ENCODE results near the gene CPEB3.
"Not testable (repeated sequence)": the region's sequence is repeated elsewhere in the genome, so short reads cannot be mapped to it uniquely, and the experiment has no call there.

Gene CPEB3

GRCh38 chr10:92038949-92039348 is 251.9 kb downstream of the CPEB3 start:
- H3K79me2 ChIP-seq (ENCODE audit: control insufficient read depth, insufficient read depth, low read length, unreplicated experiment) = no peaks in the 10 kb centered on the region
- H2AFZ ChIP-seq (ENCODE audit: low read length, unreplicated experiment) = no peak overlapping the region
- no peak overlapping the region for H3K27ac ChIP-seq (ENCODE audit: low read depth, low read length)
- H3K4me1 ChIP-seq (ENCODE audit: control insufficient read depth, insufficient read depth, low read length, unreplicated experiment) = no peaks in the 10 kb centered on the region
- H3K27me3 ChIP-seq (ENCODE audit: insufficient read depth, low read length) = no peaks in the 10 kb centered on the region
- H3K36me3 ChIP-seq (ENCODE audit: insufficient read depth, low read length) = no peaks in the 10 kb centered on the region
- H3K4me3 ChIP-seq (ENCODE audit: low read depth, low read length) = no peak overlapping the region

GRCh38 chr10:92033070-92033469 is 257.8 kb downstream of the CPEB3 start:
- H3K4me1 ChIP-seq (ENCODE audit: control insufficient read depth, insufficient read depth, low read length, unreplicated experiment); H3K27me3 ChIP-seq (ENCODE audit: insufficient read depth, low read length); H3K27ac ChIP-seq (ENCODE audit: low read depth, low read length); H3K79me2 ChIP-seq (ENCODE audit: control insufficient read depth, insufficient read depth, low read length, unreplicated experiment); H3K4me3 ChIP-seq (ENCODE audit: low read depth, low read length); H2AFZ ChIP-seq (ENCODE audit: low read length, unreplicated experiment): not testable (repeated sequence)
- H3K36me3 ChIP-seq (ENCODE audit: insufficient read depth, low read length) = peaks cover 32% of the 10 kb centered on the region

- Histone ChIP-seq H3K27me3 (ENCODE audit: insufficient read depth, low read length) (no peaks in the 10 kb centered on the region), H2AFZ (ENCODE audit: low read length, unreplicated experiment) (no peak overlapping the region), H3K4me1 (ENCODE audit: control insufficient read depth, insufficient read depth, low read length, unreplicated experiment) (no peaks in the 10 kb centered on the region), H3K36me3 (ENCODE audit: insufficient read depth, low read length) (peaks cover 36% of the 10 kb centered on the region), H3K79me2 (ENCODE audit: control insufficient read depth, insufficient read depth, low read length, unreplicated experiment) (no peaks in the 10 kb centered on the region), H3K27ac (ENCODE audit: low read depth, low read length) (no peak overlapping the region), H3K4me3 (ENCODE audit: low read depth, low read length) (no peak overlapping the region)
These were observed 259.3 kb downstream of the CPEB3 start for GRCh38 chr10:92031580-92031979.

GRCh38 chr10:92027141-92027540 is 263.7 kb downstream of the CPEB3 start:
- H3K4me1 ChIP-seq (ENCODE audit: control insufficient read depth, insufficient read depth, low read length, unreplicated experiment) = no peaks in the 10 kb centered on the region
- H3K79me2 ChIP-seq (ENCODE audit: control insufficient read depth, insufficient read depth, low read length, unreplicated experiment) = no peaks in the 10 kb centered on the region
- H3K4me3 ChIP-seq (ENCODE audit: low read depth, low read length) = no peak overlapping the region
- no peak overlapping the region for H2AFZ ChIP-seq (ENCODE audit: low read length, unreplicated experiment)
- peaks cover 39% of the 10 kb centered on the region for H3K36me3 ChIP-seq (ENCODE audit: insufficient read depth, low read length)
- no peak overlapping the region for H3K27ac ChIP-seq (ENCODE audit: low read depth, low read length)
- H3K27me3 ChIP-seq (ENCODE audit: insufficient read depth, low read length) = no peaks in the 10 kb centered on the region

- H3K4me3 ChIP-seq (ENCODE audit: low read depth, low read length); H3K27ac ChIP-seq (ENCODE audit: low read depth, low read length); H3K4me1 ChIP-seq (ENCODE audit: control insufficient read depth, insufficient read depth, low read length, unreplicated experiment); H3K27me3 ChIP-seq (ENCODE audit: insufficient read depth, low read length); H3K79me2 ChIP-seq (ENCODE audit: control insufficient read depth, insufficient read depth, low read length, unreplicated experiment); H2AFZ ChIP-seq (ENCODE audit: low read length, unreplicated experiment): not testable (repeated sequence)
- H3K36me3 ChIP-seq (ENCODE audit: insufficient read depth, low read length) = peaks cover 29% of the 10 kb centered on the region
These were observed 265.5 kb downstream of the CPEB3 start for GRCh38 chr10:92025340-92025739.

- Histone ChIP-seq H3K4me3 (ENCODE audit: low read depth, low read length) (no peak overlapping the region), H3K27me3 (ENCODE audit: insufficient read depth, low read length) (no peaks in the 10 kb centered on the region), H3K4me1 (ENCODE audit: control insufficient read depth, insufficient read depth, low read length, unreplicated experiment) (no peaks in the 10 kb centered on the region), H3K79me2 (ENCODE audit: control insufficient read depth, insufficient read depth, low read length, unreplicated experiment) (no peaks in the 10 kb centered on the region), H2AFZ (ENCODE audit: low read length, unreplicated experiment) (no peak overlapping the region), H3K36me3 (ENCODE audit: insufficient read depth, low read length) (peaks cover 26% of the 10 kb centered on the region), H3K27ac (ENCODE audit: low read depth, low read length) (no peak overlapping the region)
These were observed 266.2 kb downstream of the CPEB3 start for GRCh38 chr10:92024700-92025099.

- H3K36me3 ChIP-seq (ENCODE audit: insufficient read depth, low read length) = peaks cover 23% of the 10 kb centered on the region
- no peaks in the 10 kb centered on the region for H3K79me2 ChIP-seq (ENCODE audit: control insufficient read depth, insufficient read depth, low read length, unreplicated experiment)
- no peak overlapping the region for H3K4me3 ChIP-seq (ENCODE audit: low read depth, low read length)
- H2AFZ ChIP-seq (ENCODE audit: low read length, unreplicated experiment) = no peak overlapping the region
- H3K27ac ChIP-seq (ENCODE audit: low read depth, low read length) = no peak overlapping the region
- H3K4me1 ChIP-seq (ENCODE audit: control insufficient read depth, insufficient read depth, low read length, unreplicated experiment) = no peaks in the 10 kb centered on the region
- no peaks in the 10 kb centered on the region for H3K27me3 ChIP-seq (ENCODE audit: insufficient read depth, low read length)
These were observed 276.3 kb downstream of the CPEB3 start for GRCh38 chr10:92014620-92015019.

GRCh38 chr10:92011560-92012214 is 279.2 kb downstream of the CPEB3 start:
- no peaks in the 10 kb centered on the region for H3K79me2 ChIP-seq (ENCODE audit: control insufficient read depth, insufficient read depth, low read length, unreplicated experiment)
- H3K4me3 ChIP-seq (ENCODE audit: low read depth, low read length) = no peak overlapping the region
- no peak overlapping the region for H2AFZ ChIP-seq (ENCODE audit: low read length, unreplicated experiment)
- no peaks in the 10 kb centered on the region for H3K27me3 ChIP-seq (ENCODE audit: insufficient read depth, low read length)
- H3K27ac ChIP-seq (ENCODE audit: low read depth, low read length) = no peak overlapping the region
- H3K36me3 ChIP-seq (ENCODE audit: insufficient read depth, low read length) = peaks cover 19% of the 10 kb centered on the region
- no peaks in the 10 kb centered on the region for H3K4me1 ChIP-seq (ENCODE audit: control insufficient read depth, insufficient read depth, low read length, unreplicated experiment)

GRCh38 chr10:92010047-92010735 is 280.7 kb downstream of the CPEB3 start:
- H3K4me3 ChIP-seq (ENCODE audit: low read depth, low read length) = no peak overlapping the region
- no peak overlapping the region for H2AFZ ChIP-seq (ENCODE audit: low read length, unreplicated experiment)
- no peaks in the 10 kb centered on the region for H3K79me2 ChIP-seq (ENCODE audit: control insufficient read depth, insufficient read depth, low read length, unreplicated experiment)
- H3K4me1 ChIP-seq (ENCODE audit: control insufficient read depth, insufficient read depth, low read length, unreplicated experiment) = no peaks in the 10 kb centered on the region
- H3K27me3 ChIP-seq (ENCODE audit: insufficient read depth, low read length) = no peaks in the 10 kb centered on the region
- H3K27ac ChIP-seq (ENCODE audit: low read depth, low read length) = no peak overlapping the region
- peaks cover 13% of the 10 kb centered on the region for H3K36me3 ChIP-seq (ENCODE audit: insufficient read depth, low read length)

GRCh38 chr10:92009445-92009844 is 281.4 kb downstream of the CPEB3 start:
- no peak overlapping the region for H3K27ac ChIP-seq (ENCODE audit: low read depth, low read length)
- H3K79me2 ChIP-seq (ENCODE audit: control insufficient read depth, insufficient read depth, low read length, unreplicated experiment) = no peaks in the 10 kb centered on the region
- no peaks in the 10 kb centered on the region for H3K4me1 ChIP-seq (ENCODE audit: control insufficient read depth, insufficient read depth, low read length, unreplicated experiment)
- H2AFZ ChIP-seq (ENCODE audit: low read length, unreplicated experiment) = no peak overlapping the region
- H3K27me3 ChIP-seq (ENCODE audit: insufficient read depth, low read length) = no peaks in the 10 kb centered on the region
- peaks cover 11% of the 10 kb centered on the region for H3K36me3 ChIP-seq (ENCODE audit: insufficient read depth, low read length)
- no peak overlapping the region for H3K4me3 ChIP-seq (ENCODE audit: low read depth, low read length)

GRCh38 chr10:92005978-92006377 is 284.9 kb downstream of the CPEB3 start:
- H2AFZ ChIP-seq (ENCODE audit: low read length, unreplicated experiment) = no peak overlapping the region
- no peaks in the 10 kb centered on the region for H3K27me3 ChIP-seq (ENCODE audit: insufficient read depth, low read length)
- no peaks in the 10 kb centered on the region for H3K79me2 ChIP-seq (ENCODE audit: control insufficient read depth, insufficient read depth, low read length, unreplicated experiment)
- peaks cover 22% of the 10 kb centered on the region for H3K36me3 ChIP-seq (ENCODE audit: insufficient read depth, low read length)
- H3K4me1 ChIP-seq (ENCODE audit: control insufficient read depth, insufficient read depth, low read length, unreplicated experiment) = no peaks in the 10 kb centered on the region
- no peak overlapping the region for H3K4me3 ChIP-seq (ENCODE audit: low read depth, low read length)
- H3K27ac ChIP-seq (ENCODE audit: low read depth, low read length) = no peak overlapping the region

Data from ACC112 (cell line).